Measurements from ENCODE around the gene RHOBTB3. TPM values are rescaled to one million over a fixed set of nuclear protein-coding genes. Genes with fewer than 3 reads are reported as not detected.

The RHOBTB3 gene
- total and polyA plus RNA-seq, 4 donors: 10.5 to 59.8 (median 39.8) TPM

GRCh38 chr5:95822542-95823181 lies 91.5 kb downstream of the RHOBTB3 start, which contains the start of gene GLRX (continued):
- TF ChIP-seq JUND (IDR thresholded peaks at IDR 0.05): no peak
- TF ChIP-seq YY1 (IDR thresholded peaks at IDR 0.05): peak; percentile 25
- peak; percentile 27 to 58 for TF ChIP-seq RAD21 (IDR thresholded peaks at IDR 0.05)
- peak; percentile 43 for TF ChIP-seq SP1 (IDR thresholded peaks at IDR 0.05)
- TF ChIP-seq MAX (IDR thresholded peaks at IDR 0.05): peak; percentile 8
- peak; percentile 76 for TF ChIP-seq TAF1 (conservative IDR thresholded peaks at IDR 0.05)
- TF ChIP-seq CTCF (IDR thresholded peaks at IDR 0.05; ENCODE audit: low read depth, low read length, missing input control): no peak
- TF ChIP-seq FOXA1 (IDR thresholded peaks at IDR 0.05): no peak

DNA sequence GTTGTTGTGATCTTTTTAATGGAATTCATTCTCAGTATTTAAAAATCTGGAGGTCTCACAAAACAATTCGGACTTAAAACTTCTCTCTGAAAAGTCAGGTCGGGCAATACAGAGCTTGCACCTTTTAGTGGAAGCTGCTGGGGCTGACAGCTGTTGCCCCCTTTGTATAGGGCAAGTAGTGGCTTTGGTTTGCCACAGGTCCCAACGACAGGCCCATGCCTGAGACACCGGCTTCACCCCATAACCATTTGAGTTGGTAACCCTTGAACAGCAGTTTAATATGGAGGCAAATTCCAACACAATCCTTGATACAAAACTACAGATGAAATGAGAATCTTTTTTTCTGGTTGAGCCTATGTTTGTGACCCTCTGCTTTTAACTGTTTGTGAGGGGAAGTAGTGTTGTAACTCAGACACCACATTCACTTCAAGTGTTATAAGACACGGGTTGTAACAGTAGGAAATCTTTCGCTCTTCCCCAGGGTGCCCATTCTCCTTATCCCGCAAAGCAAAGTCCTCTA lies 92.1 kb downstream of the RHOBTB3 start:
- Histone ChIP-seq H3K9me3 (ENCODE audit: control insufficient read depth in 4 of 4, low read length in 3 of 4) (no peaks in the 10 kb centered on the region), H3K27me3 (ENCODE audit: control insufficient read depth in 4 of 4, insufficient read depth in 4 of 4, low read length in 3 of 4) (no peaks in the 10 kb centered on the region), H3K36me3 (ENCODE audit: control insufficient read depth in 4 of 4, insufficient read depth in 3 of 4, low read depth in 1 of 4, low read length in 3 of 4) (no peaks in the 10 kb centered on the region), H3K4me3 (ENCODE audit: low read depth in 1 of 3, low read length in 3 of 3) (peak overlapping the region in 2 of 3 donors; percentile 78 to 98), H3K9ac (ENCODE audit: low read depth in 1 of 2, low read length in 2 of 2) (peak overlapping the region; percentile 36 to 70), H3K27ac (ENCODE audit: low read depth in 1 of 2, low read length in 2 of 2) (peak overlapping the region; percentile 74 to 90), H3K4me1 (ENCODE audit: control insufficient read depth in 4 of 4, insufficient read depth in 4 of 4, low read length in 3 of 4) (peaks cover 5 to 70% (median 47%) of the 10 kb centered on the region in 4 donors)
- no peak for DNase-seq (ENCODE audit: low spot score)
- no peak for TF ChIP-seq SP1 (IDR thresholded peaks at IDR 0.05)
- TF ChIP-seq MAX (IDR thresholded peaks at IDR 0.05): no peak
- TF ChIP-seq, protein P1, sequence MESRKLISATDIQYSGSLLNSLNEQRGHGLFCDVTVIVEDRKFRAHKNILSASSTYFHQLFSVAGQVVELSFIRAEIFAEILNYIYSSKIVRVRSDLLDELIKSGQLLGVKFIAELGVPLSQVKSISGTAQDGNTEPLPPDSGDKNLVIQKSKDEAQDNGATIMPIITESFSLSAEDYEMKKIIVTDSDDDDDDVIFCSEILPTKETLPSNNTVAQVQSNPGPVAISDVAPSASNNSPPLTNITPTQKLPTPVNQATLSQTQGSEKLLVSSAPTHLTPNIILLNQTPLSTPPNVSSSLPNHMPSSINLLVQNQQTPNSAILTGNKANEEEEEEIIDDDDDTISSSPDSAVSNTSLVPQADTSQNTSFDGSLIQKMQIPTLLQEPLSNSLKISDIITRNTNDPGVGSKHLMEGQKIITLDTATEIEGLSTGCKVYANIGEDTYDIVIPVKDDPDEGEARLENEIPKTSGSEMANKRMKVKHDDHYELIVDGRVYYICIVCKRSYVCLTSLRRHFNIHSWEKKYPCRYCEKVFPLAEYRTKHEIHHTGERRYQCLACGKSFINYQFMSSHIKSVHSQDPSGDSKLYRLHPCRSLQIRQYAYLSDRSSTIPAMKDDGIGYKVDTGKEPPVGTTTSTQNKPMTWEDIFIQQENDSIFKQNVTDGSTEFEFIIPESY (IDR thresholded peaks at IDR 0.05): no peak
- TF ChIP-seq REST (IDR thresholded peaks at IDR 0.05): no peak
- no peak for TF ChIP-seq NR2F2 (IDR thresholded peaks at IDR 0.05)
- TF ChIP-seq TAF1 (conservative IDR thresholded peaks at IDR 0.05): no peak
- no peak for TF ChIP-seq EGR1 (IDR thresholded peaks at IDR 0.05; ENCODE audit: low read depth in 2 of 2)
- TF ChIP-seq YY1 (IDR thresholded peaks at IDR 0.05): no peak
- TF ChIP-seq JUND (IDR thresholded peaks at IDR 0.05): no peak
- TF ChIP-seq ATF3 (IDR thresholded peaks at IDR 0.05): no peak
- TF ChIP-seq FOXA1 (IDR thresholded peaks at IDR 0.05): no peak
- no peak for TF ChIP-seq GABPA (IDR thresholded peaks at IDR 0.05 in 1 of 2, conservative IDR thresholded peaks at IDR 0.05 in 1 of 2)
- TF ChIP-seq HNF4G (IDR thresholded peaks at IDR 0.05): no peak
- WGBS: 61% methylated on average over 7 of the region's 7 CpGs
